K562 (cell line): ENCODE results near the gene LUZP4. TPM values are rescaled to one million over a fixed set of nuclear protein-coding genes. Genes with fewer than 3 reads are reported as not detected.

Experiments used
- ATAC-seq: fragments of 200-7000 bp; cut with Tn5 transposase; 3 replicates; pipeline ENCODE4 v1.9.1; 2020; ENCODE audit warnings: moderate library complexity
- BruUV-seq: library from RNA; stranded (reverse); fragments of 400-500 nt; replicated peaks from 2 replicates; lab custom pipeline; 2021; lab: Mats Ljungman, UMichigan
- CTCF ChIA-PET: fragments of 300-600 bp; formaldehyde crosslinking; extraction: SDS; loops from one replicate; lab custom pipeline; 2021; ENCODE audit warnings: low intra/inter-chr PET ratio; lab: Yijun Ruan, JAX
- POLR2A ChIA-PET: fragments of 300-600, 350-650 bp; sonication (Branson Sonifier 250); formaldehyde crosslinking; extraction: SDS; loops from one replicate; lab custom pipeline; 2021; ENCODE audit warnings: antibody characterized with exemption, inconsistent platforms; lab: Yijun Ruan, JAX
- DNase-seq, 4 experiments: peaks; one replicate each; pipeline versions ENCODE4 v3.0.0 to v3.0.0-alpha.2; 2011 to 2018; ENCODE audit warnings: low spot score in 3 of 4, mixed read lengths in 3 of 4; ENCODE audit errors: extremely low read depth in 1 of 4
- FAIRE-seq: peaks from 2 replicates; lab custom pipeline; 2011; peaks lifted over from hg19 to GRCh38; lab: Jason Lieb, UNC
- H2AFZ ChIP-seq: 2 replicates; pipeline ENCODE4 v1.6.0; 2011; ENCODE audit warnings: low read depth, low read length, control low read depth, inconsistent platforms
- H3K27ac ChIP-seq: fragments of 200-600 bp; 3 replicates; pipeline ENCODE4 v1.8.0; 2011; ENCODE audit warnings: low read depth, mild to moderate bottlenecking, control low read depth, inconsistent platforms, low read length, moderate library complexity, mixed read lengths; ENCODE audit errors: extremely low read depth
- H3K27me3 ChIP-seq, 2 experiments: fragments of 300-600 bp in 1 of 2; 2 replicates in 1 of 2; 3 replicates in 1 of 2; pipeline versions ENCODE4 v1.6.0 to v1.8.0; 2011; ENCODE audit warnings: inconsistent platforms in 2 of 2, low read length in 2 of 2, mild to moderate bottlenecking in 1 of 2, mixed read lengths in 1 of 2, moderate library complexity in 1 of 2; ENCODE audit not compliant: control insufficient read depth in 2 of 2, insufficient read depth in 2 of 2
- H3K36me3 ChIP-seq: fragments of 300-600 bp; 3 replicates; pipeline ENCODE4 v1.8.0; 2011; ENCODE audit warnings: mild to moderate bottlenecking, low read length, inconsistent platforms; ENCODE audit not compliant: control insufficient read depth, insufficient read depth
- H3K4me1 ChIP-seq, 2 experiments: fragments of 200-600 bp in 1 of 2; replicated peaks in 1 of 2; 2 replicates in 1 of 2; 3 replicates in 1 of 2; pipeline versions ENCODE4 v1.5.1 to v1.8.0; 2011; ENCODE audit warnings: inconsistent platforms in 2 of 2, low read length in 2 of 2, mild to moderate bottlenecking in 1 of 2, mixed read lengths in 1 of 2, moderate library complexity in 1 of 2; ENCODE audit not compliant: control insufficient read depth in 2 of 2, insufficient read depth in 2 of 2
- H3K4me2 ChIP-seq: 2 replicates; pipeline ENCODE4 v1.6.1; 2011; ENCODE audit warnings: low read length, control low read depth, inconsistent platforms, mixed read lengths; ENCODE audit not compliant: insufficient read depth
- H3K4me3 ChIP-seq: fragments of 200-600 bp; sonication (generic), shearing (Covaris generic); 2 replicates; pipeline ENCODE4 v1.5.1; 2016; ENCODE audit warnings: control low read depth, inconsistent platforms
- H3K79me2 ChIP-seq: fragments of 200-600 bp; 3 replicates; pipeline ENCODE4 v1.8.0; 2011; ENCODE audit warnings: low read length, inconsistent platforms; ENCODE audit not compliant: control insufficient read depth, insufficient read depth
- H3K9ac ChIP-seq, 2 experiments: 2 replicates each; pipeline versions ENCODE4 v1.6.0 to v1.6.1; 2011; ENCODE audit warnings: low read depth in 2 of 2, low read length in 2 of 2, control low read depth in 1 of 2, inconsistent platforms in 1 of 2, mild to moderate bottlenecking in 1 of 2, mixed read lengths in 1 of 2; ENCODE audit not compliant: insufficient read depth in 1 of 2
- H3K9me1 ChIP-seq: one replicate; pipeline ENCODE4 v1.6.0; 2011; ENCODE audit warnings: inconsistent platforms, mild to moderate bottlenecking, low read length, moderate library complexity; ENCODE audit not compliant: control insufficient read depth, insufficient read depth
- H3K9me3 ChIP-seq: replicated peaks from 2 replicates; pipeline ENCODE4 v1.5.1; 2011; ENCODE audit warnings: low read depth, low read length, inconsistent platforms; ENCODE audit not compliant: control insufficient read depth, insufficient read depth
- H4K20me1 ChIP-seq: replicated peaks from 2 replicates; pipeline ENCODE4 v1.6.1; 2011; ENCODE audit warnings: low read length, inconsistent platforms, mixed read lengths; ENCODE audit not compliant: control insufficient read depth, insufficient read depth
- BRD9 ChIP-seq: fragments of 450-650 bp; IDR thresholded peaks from 2 replicates; pipeline ENCODE4 v1.6.1; 2018; ENCODE audit warnings: low read depth; ENCODE audit not compliant: partially characterized antibody
- FOXP1 ChIP-seq: sonication (generic); formaldehyde crosslinking; IDR thresholded peaks from 2 replicates; pipeline ENCODE4 v1.8.0; 2022; ENCODE audit warnings: mild to moderate bottlenecking, missing genetic modification reagents
- NFIC ChIP-seq: fragments of 450-650 bp; IDR thresholded peaks from 2 replicates; pipeline ENCODE4 v1.6.1; 2017; ENCODE audit warnings: mild to moderate bottlenecking, inconsistent platforms
- TOE1 ChIP-seq, 2 experiments: fragments of 450-650 bp in 1 of 2; sonication (generic) in 1 of 2; formaldehyde crosslinking in 1 of 2; IDR thresholded peaks; 2 replicates each; pipeline versions ENCODE4 v1.7.1 to v1.8.0; 2016 to 2022; ENCODE audit warnings: borderline replicate concordance in 2 of 2, mild to moderate bottlenecking in 2 of 2, antibody characterized with exemption in 1 of 2, inconsistent platforms in 1 of 2, low read depth in 1 of 2, missing genetic modification reagents in 1 of 2, moderate library complexity in 1 of 2
- WGBS: fragments of 100-300 bp; shearing (Covaris generic); methylation state at CpG from one replicate; pipeline ENCODE4 v1.1.6; 2016; ENCODE audit warnings: low coverage, mixed read lengths; ENCODE audit not compliant: insufficient coverage; ENCODE audit errors: missing lambda C conversion rate; 5-methylcytosine and 5-hydroxymethylcytosine counted together
- in situ Hi-C: fragments of 300-500 bp; cut with MboI; formaldehyde crosslinking; loops from 4 replicates; pipeline ENCODE4 v1.15.0; 2018; ENCODE audit warnings: inconsistent platforms, mixed read lengths
- intact Hi-C: fragments of 100-400 bp; cut with micrococcal nuclease; formaldehyde crosslinking; loops from 2 replicates; pipeline ENCODE4 v1.14.2; 2022
- polyA plus RNA-seq, 8 experiments: library from polyadenylated mRNA; depleted of rRNA in 4 of 8; stranded (reverse) in 5 of 8; unstranded in 3 of 8; fragments of >200 nt; fragmentation: Nextera tagmentation in 2 of 8; fragmentation: Illumina TruSeq in 1 of 8; extraction: Ambion mirVana in 2 of 8; extraction: Trizol in 1 of 8; gene quantifications; 2 replicates each; pipeline versions ENCODE4 v1.2.1 to v1.2.3, GENCODE V29; 2011 to 2014; ENCODE audit warnings: inconsistent platforms in 1 of 8, missing spikeins in 1 of 8
- total RNA-seq, 7 experiments: library from RNA; depleted of rRNA in 6 of 7; stranded (reverse); fragments of >200 nt in 6 of 7; fragmentation: Illumina TruSeq in 2 of 7; extraction: Trizol in 2 of 7; gene quantifications; 2 replicates each; pipeline versions ENCODE4 v1.2.1 to v1.2.3, GENCODE V29; 2011 to 2021; ENCODE audit warnings: low replicate concordance in 1 of 7
- TF ChIP-seq, protein P1 (sequence below): fragments of 250-450 bp; sonication (Bioruptor Pico); IDR thresholded peaks from 2 replicates; pipeline ENCODE4 v1.8.0; 2021; ENCODE audit warnings: moderate library complexity, mild to moderate bottlenecking, inconsistent platforms
- TF ChIP-seq, protein P2 (sequence below): fragments of 450-650 bp; formaldehyde crosslinking; IDR thresholded peaks from 2 replicates; pipeline ENCODE4 v1.4.0; 2022; ENCODE audit warnings: mild to moderate bottlenecking, moderate library complexity

LUZP4 gene
- total and polyA plus RNA-seq, 9 of the 15 experiments (the other 6 are each of a cell fraction or from before 2014, with no cell fraction given) = 0.16 to 1.1 (median 0.36) TPM

DNA sequence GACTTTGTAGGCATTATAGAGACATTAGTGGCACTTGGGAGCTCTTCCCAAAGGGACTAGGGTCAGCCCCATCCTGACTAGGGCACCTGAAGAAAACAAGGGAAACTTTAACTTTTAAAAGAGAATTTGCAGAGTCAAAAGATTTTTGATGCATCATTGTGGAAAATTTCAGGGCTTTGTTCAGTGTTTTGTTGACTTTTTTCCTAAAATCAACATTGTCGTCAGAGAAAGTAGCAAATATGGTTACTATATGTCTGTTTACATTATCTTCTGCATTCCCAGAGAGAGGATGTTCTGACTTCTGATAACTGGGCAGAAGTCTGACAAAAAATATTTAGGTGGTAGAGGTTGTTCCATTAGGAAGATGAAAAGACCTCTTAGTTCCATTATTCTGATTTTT is 51.9 kb downstream of the LUZP4 start (continued):
- TF ChIP-seq, protein P1, sequence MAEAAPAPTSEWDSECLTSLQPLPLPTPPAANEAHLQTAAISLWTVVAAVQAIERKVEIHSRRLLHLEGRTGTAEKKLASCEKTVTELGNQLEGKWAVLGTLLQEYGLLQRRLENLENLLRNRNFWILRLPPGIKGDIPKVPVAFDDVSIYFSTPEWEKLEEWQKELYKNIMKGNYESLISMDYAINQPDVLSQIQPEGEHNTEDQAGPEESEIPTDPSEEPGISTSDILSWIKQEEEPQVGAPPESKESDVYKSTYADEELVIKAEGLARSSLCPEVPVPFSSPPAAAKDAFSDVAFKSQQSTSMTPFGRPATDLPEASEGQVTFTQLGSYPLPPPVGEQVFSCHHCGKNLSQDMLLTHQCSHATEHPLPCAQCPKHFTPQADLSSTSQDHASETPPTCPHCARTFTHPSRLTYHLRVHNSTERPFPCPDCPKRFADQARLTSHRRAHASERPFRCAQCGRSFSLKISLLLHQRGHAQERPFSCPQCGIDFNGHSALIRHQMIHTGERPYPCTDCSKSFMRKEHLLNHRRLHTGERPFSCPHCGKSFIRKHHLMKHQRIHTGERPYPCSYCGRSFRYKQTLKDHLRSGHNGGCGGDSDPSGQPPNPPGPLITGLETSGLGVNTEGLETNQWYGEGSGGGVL = no peak
- no peak for TF ChIP-seq TOE1 (IDR thresholded peaks at IDR 0.05; ENCODE audit: borderline replicate concordance)
- no peak for TF ChIP-seq TOE1 (CRISPR knock-in tag; IDR thresholded peaks at IDR 0.05; ENCODE audit: borderline replicate concordance, low read depth)
- TF ChIP-seq BRD9 = no peak

GRCh38 chrX:115344885-115345614 is 55.5 kb downstream of the LUZP4 start:
- no peaks in the 10 kb centered on the region for H3K9me1 ChIP-seq
- H3K9me3 ChIP-seq = no peaks in the 10 kb centered on the region
- ATAC-seq = no peak
- FAIRE-seq = no peak
- no peak for DNase-seq
- no peak overlapping the region for H3K27ac ChIP-seq
- no peaks in the 10 kb centered on the region for H3K4me1 ChIP-seq
- no peak overlapping the region for H3K9ac ChIP-seq
- H3K36me3 ChIP-seq = no peaks in the 10 kb centered on the region
- H4K20me1 ChIP-seq = no peaks in the 10 kb centered on the region
- no peak overlapping the region for H3K4me2 ChIP-seq
- ChIA-PET CTCF (no interaction called here), POLR2A (interaction anchor here (1.0 kb wide), 1 partner anchor 35 kb away, joined by 3 read pairs; no protein-coding TSS in a partner anchor)
- WGBS = 4% methylated on average over 3 of the region's 3 CpGs
- H3K79me2 ChIP-seq = no peaks in the 10 kb centered on the region
- TF ChIP-seq FOXP1 (CRISPR knock-in tag) = no peak
- TF ChIP-seq NFIC = peak; percentile 46
- TF ChIP-seq, protein P2, sequence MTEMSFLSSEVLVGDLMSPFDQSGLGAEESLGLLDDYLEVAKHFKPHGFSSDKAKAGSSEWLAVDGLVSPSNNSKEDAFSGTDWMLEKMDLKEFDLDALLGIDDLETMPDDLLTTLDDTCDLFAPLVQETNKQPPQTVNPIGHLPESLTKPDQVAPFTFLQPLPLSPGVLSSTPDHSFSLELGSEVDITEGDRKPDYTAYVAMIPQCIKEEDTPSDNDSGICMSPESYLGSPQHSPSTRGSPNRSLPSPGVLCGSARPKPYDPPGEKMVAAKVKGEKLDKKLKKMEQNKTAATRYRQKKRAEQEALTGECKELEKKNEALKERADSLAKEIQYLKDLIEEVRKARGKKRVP (CRISPR knock-in tag) = no peak
- H2AFZ ChIP-seq = no peak overlapping the region
- in situ Hi-C loops (loop anchor here (10.0 kb wide), 1 partner anchor 290 kb away; no protein-coding TSS in a partner anchor), intact Hi-C loops (no loop called here)
- BruUV-seq = no TSS peak
- H3K4me3 ChIP-seq = no peak overlapping the region
- H3K27me3 ChIP-seq = no peaks in the 10 kb centered on the region
